ENCODE measurements around the gene CISD1.

DNA sequence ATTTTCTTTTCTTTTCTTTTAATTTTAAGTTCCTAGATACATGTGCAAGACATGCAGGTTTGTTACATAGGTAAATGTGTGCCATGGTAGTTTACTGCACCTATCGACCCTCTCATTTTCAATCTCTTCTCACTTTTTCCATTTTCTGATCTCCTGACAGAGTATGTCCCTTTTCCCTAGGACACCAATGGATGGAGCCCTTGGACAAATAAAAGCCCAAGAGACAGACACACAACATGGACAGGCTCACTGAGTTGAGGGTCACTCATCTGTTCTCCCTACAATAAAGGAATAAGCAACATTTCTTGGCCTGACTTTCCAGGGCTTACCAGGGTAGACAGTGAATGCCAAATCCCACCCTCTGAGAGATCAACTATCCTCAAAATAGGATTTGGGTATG lies 50.6 kb downstream of the CISD1 start:
- TF ChIP-seq, protein P1, sequence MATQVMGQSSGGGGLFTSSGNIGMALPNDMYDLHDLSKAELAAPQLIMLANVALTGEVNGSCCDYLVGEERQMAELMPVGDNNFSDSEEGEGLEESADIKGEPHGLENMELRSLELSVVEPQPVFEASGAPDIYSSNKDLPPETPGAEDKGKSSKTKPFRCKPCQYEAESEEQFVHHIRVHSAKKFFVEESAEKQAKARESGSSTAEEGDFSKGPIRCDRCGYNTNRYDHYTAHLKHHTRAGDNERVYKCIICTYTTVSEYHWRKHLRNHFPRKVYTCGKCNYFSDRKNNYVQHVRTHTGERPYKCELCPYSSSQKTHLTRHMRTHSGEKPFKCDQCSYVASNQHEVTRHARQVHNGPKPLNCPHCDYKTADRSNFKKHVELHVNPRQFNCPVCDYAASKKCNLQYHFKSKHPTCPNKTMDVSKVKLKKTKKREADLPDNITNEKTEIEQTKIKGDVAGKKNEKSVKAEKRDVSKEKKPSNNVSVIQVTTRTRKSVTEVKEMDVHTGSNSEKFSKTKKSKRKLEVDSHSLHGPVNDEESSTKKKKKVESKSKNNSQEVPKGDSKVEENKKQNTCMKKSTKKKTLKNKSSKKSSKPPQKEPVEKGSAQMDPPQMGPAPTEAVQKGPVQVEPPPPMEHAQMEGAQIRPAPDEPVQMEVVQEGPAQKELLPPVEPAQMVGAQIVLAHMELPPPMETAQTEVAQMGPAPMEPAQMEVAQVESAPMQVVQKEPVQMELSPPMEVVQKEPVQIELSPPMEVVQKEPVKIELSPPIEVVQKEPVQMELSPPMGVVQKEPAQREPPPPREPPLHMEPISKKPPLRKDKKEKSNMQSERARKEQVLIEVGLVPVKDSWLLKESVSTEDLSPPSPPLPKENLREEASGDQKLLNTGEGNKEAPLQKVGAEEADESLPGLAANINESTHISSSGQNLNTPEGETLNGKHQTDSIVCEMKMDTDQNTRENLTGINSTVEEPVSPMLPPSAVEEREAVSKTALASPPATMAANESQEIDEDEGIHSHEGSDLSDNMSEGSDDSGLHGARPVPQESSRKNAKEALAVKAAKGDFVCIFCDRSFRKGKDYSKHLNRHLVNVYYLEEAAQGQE (IDR thresholded peaks at IDR 0.05; ENCODE audit: borderline replicate concordance), result no peak
- TF ChIP-seq EZH2 (IDR thresholded peaks at IDR 0.05; ENCODE audit: borderline replicate concordance, insufficient read depth, low read length, poor library complexity, severe bottlenecking), result no peak
- TF ChIP-seq, protein P2, sequence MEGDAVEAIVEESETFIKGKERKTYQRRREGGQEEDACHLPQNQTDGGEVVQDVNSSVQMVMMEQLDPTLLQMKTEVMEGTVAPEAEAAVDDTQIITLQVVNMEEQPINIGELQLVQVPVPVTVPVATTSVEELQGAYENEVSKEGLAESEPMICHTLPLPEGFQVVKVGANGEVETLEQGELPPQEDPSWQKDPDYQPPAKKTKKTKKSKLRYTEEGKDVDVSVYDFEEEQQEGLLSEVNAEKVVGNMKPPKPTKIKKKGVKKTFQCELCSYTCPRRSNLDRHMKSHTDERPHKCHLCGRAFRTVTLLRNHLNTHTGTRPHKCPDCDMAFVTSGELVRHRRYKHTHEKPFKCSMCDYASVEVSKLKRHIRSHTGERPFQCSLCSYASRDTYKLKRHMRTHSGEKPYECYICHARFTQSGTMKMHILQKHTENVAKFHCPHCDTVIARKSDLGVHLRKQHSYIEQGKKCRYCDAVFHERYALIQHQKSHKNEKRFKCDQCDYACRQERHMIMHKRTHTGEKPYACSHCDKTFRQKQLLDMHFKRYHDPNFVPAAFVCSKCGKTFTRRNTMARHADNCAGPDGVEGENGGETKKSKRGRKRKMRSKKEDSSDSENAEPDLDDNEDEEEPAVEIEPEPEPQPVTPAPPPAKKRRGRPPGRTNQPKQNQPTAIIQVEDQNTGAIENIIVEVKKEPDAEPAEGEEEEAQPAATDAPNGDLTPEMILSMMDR (IDR thresholded peaks at IDR 0.05; ENCODE audit: poor library complexity, severe bottlenecking), result no peak

Data from neural cell (in vitro differentiated cells).